ENCODE measurements around the gene DHH. TPM values are rescaled to one million over a fixed set of nuclear protein-coding genes. Genes with fewer than 3 reads are reported as not detected.

DHH gene
- polyA plus RNA-seq, 1 of the 3 experiments (the other 2 are of a cell fraction) = 0.13 TPM

DNA sequence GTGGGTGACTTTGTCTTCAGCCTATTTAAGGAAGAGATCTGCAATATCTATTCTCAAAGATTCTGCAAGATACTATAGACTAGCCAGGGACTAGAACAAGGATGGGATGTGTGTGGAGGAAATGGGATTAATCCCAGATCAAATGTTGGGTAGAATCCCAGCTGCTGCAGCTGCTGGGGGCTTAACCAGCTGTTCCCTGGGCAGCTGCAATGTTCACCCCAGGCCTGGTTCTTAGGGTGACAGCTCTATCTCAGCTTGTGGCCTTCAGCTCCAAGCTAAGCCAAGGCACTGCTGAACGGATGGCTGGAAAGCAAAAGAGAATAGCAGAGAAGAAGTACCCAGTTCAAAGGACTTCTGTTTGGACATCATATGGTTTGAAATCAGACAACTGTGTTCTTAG, 14.8 kb downstream of the DHH start:
- no peak overlapping the region for H3K9ac ChIP-seq
- TF ChIP-seq, protein P1, sequence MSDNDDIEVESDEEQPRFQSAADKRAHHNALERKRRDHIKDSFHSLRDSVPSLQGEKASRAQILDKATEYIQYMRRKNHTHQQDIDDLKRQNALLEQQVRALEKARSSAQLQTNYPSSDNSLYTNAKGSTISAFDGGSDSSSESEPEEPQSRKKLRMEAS (IDR thresholded peaks at IDR 0.05; ENCODE audit: low read depth) = no peak
- no peak for TF ChIP-seq FOSL2 (IDR thresholded peaks at IDR 0.05; ENCODE audit: borderline replicate concordance, low read depth)
- TF ChIP-seq, protein P2, sequence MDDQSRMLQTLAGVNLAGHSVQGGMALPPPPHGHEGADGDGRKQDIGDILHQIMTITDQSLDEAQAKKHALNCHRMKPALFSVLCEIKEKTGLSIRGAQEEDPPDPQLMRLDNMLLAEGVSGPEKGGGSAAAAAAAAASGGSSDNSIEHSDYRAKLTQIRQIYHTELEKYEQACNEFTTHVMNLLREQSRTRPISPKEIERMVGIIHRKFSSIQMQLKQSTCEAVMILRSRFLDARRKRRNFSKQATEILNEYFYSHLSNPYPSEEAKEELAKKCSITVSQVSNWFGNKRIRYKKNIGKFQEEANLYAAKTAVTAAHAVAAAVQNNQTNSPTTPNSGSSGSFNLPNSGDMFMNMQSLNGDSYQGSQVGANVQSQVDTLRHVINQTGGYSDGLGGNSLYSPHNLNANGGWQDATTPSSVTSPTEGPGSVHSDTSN (IDR thresholded peaks at IDR 0.05) = no peak
- no peak for TF ChIP-seq NFIC (IDR thresholded peaks at IDR 0.05; ENCODE audit: borderline replicate concordance)
- WGBS (ENCODE audit: low lambda C conversion rate) = 100% methylated on average over 1 of the region's 1 CpG
- no peaks in the 10 kb centered on the region for H3K27me3 ChIP-seq (ENCODE audit: insufficient read depth)
- H2AFZ ChIP-seq (ENCODE audit: low read depth) = no peak overlapping the region
- no peaks in the 10 kb centered on the region for H3F3A ChIP-seq (replicated peaks; ENCODE audit: insufficient read depth)
- H3K27ac ChIP-seq (ENCODE audit: low read depth in 2 of 2, low read length in 1 of 2) = no peak overlapping the region
- no peaks in the 10 kb centered on the region for H3K79me2 ChIP-seq (ENCODE audit: insufficient read depth)
- ChIA-PET POLR2A (no interaction called here), CTCF (interaction anchor here (1.1 to 12.8 kb wide), 7 partner anchors 9 to 155 kb away, joined by 3 to 315 read pairs (median 8); partner anchors contain the start of genes DHH and LMBR1L)
- no peaks in the 10 kb centered on the region for H3K9me2 ChIP-seq
- H3K4me1 ChIP-seq (ENCODE audit: control insufficient read depth in 1 of 2, insufficient read depth in 2 of 2, low read depth in 1 of 2, low read length in 1 of 2) = no peaks in the 10 kb centered on the region
- no peaks in the 10 kb centered on the region for H3K36me3 ChIP-seq (replicated peaks in 1 of 2; ENCODE audit: control insufficient read depth in 1 of 2, insufficient read depth in 2 of 2, low read length in 1 of 2)
- H3K4me3 ChIP-seq (ENCODE audit: low read depth in 2 of 2, low read length in 1 of 2) = no peak overlapping the region
- H3K9me3 ChIP-seq = no peaks in the 10 kb centered on the region
- no peak for DNase-seq
- H3K4me2 ChIP-seq = no peak overlapping the region
- no peaks in the 10 kb centered on the region for H4K20me1 ChIP-seq (ENCODE audit: insufficient read depth)

DNA sequence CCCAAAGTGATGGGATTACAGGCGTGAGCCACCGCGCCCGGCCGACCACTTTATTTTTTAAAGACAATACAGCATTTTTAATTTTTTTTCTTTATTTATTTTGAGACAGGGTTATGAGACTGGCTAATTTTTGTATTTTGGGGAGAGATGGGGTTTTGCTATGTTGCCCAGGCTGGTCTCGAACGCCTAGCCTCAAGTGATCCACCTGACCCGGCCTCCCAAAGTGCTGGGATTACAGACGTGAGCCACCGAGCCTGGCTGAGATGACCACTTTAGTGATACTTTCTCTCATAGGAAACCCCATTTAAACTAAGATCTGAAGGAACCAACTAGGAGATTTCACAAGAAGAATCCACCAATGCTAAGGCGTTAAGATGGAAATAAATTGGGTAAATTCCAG, 23.6 kb downstream of the DHH start:
- no peak for DNase-seq
- H3K27me3 ChIP-seq (ENCODE audit: insufficient read depth) = no peaks in the 10 kb centered on the region
- CTCF ChIA-PET = interaction anchor here (0.6 to 15.9 kb wide), 3 partner anchors 17 to 95 kb away, joined by 3 to 300 read pairs (median 64); partner anchors contain the start of gene DHH
- H3K4me1 ChIP-seq (ENCODE audit: control insufficient read depth in 1 of 2, insufficient read depth in 2 of 2, low read depth in 1 of 2, low read length in 1 of 2) = peaks cover 3 to 5% of the 10 kb centered on the region in 2 experiments; a peak in 1 of 4 replicates
- TF ChIP-seq SMC3 (IDR thresholded peaks at IDR 0.05; ENCODE audit: low read depth, low read length) = no peak
- TF ChIP-seq, protein P3, sequence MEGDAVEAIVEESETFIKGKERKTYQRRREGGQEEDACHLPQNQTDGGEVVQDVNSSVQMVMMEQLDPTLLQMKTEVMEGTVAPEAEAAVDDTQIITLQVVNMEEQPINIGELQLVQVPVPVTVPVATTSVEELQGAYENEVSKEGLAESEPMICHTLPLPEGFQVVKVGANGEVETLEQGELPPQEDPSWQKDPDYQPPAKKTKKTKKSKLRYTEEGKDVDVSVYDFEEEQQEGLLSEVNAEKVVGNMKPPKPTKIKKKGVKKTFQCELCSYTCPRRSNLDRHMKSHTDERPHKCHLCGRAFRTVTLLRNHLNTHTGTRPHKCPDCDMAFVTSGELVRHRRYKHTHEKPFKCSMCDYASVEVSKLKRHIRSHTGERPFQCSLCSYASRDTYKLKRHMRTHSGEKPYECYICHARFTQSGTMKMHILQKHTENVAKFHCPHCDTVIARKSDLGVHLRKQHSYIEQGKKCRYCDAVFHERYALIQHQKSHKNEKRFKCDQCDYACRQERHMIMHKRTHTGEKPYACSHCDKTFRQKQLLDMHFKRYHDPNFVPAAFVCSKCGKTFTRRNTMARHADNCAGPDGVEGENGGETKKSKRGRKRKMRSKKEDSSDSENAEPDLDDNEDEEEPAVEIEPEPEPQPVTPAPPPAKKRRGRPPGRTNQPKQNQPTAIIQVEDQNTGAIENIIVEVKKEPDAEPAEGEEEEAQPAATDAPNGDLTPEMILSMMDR (IDR thresholded peaks at IDR 0.05) = no peak
- H3K9ac ChIP-seq = no peak overlapping the region
- POLR2A ChIA-PET = interaction anchor here (1.9 kb wide), 1 partner anchor 60 kb away, joined by 20 read pairs; the partner anchor contains the start of gene TUBA1B
- H2AFZ ChIP-seq (ENCODE audit: low read depth) = no peak overlapping the region
- H3K36me3 ChIP-seq (replicated peaks in 1 of 2; ENCODE audit: control insufficient read depth in 1 of 2, insufficient read depth in 2 of 2, low read length in 1 of 2) = no peaks in the 10 kb centered on the region
- H3K4me2 ChIP-seq = no peak overlapping the region
- H3F3A ChIP-seq (replicated peaks; ENCODE audit: insufficient read depth) = peaks cover 3% of the 10 kb centered on the region
- H4K20me1 ChIP-seq (ENCODE audit: insufficient read depth) = no peaks in the 10 kb centered on the region
- no peaks in the 10 kb centered on the region for H3K9me3 ChIP-seq
- WGBS (ENCODE audit: low lambda C conversion rate) = 94% methylated on average over 11 of the region's 11 CpGs
- H3K79me2 ChIP-seq (ENCODE audit: insufficient read depth) = no peaks in the 10 kb centered on the region
- no peak overlapping the region for H3K27ac ChIP-seq (ENCODE audit: low read depth in 2 of 2, low read length in 1 of 2)
- H3K4me3 ChIP-seq (ENCODE audit: low read depth in 2 of 2, low read length in 1 of 2) = no peak overlapping the region
- no peaks in the 10 kb centered on the region for H3K9me2 ChIP-seq

All from SK-N-SH (cell line).